Superior temporal gyrus (tissue), 1 donor: ENCODE data around the gene DZIP3.

Experiments
- DNase-seq: peaks from one replicate; pipeline ENCODE4 v3.0.0-alpha.2; 2016; ENCODE audit errors: extremely low spot score

Gene DZIP3

GRCh38 chr3:108589081-108589997 lies at the start of gene DZIP3, which contains the start of gene CIP2A:
DZIP3 (plus strand) TSS chr3:108589722; CDS start chr3:108605407, 15,685 bp downstream.
CIP2A (minus strand) TSS chr3:108589438; CDS start chr3:108589375, 63 bp downstream.
- peak; percentile 88 for DNase-seq

- DNase-seq = no peak
These were observed 43.3 kb upstream of the DZIP3 start for GRCh38 chr3:108546247-108546646.

GRCh38 chr3:108546692-108547091 lies 42.8 kb upstream of the DZIP3 start:
- DNase-seq = no peak

- no peak for DNase-seq
These were observed 41.2 kb upstream of the DZIP3 start for GRCh38 chr3:108548304-108548703.

- DNase-seq = no peak
These were observed 40.6 kb upstream of the DZIP3 start for GRCh38 chr3:108548886-108549285.

GRCh38 chr3:108552267-108553159 lies 37.0 kb upstream of the DZIP3 start:
- peak; percentile 92 for DNase-seq

GRCh38 chr3:108554229-108554628 lies 35.3 kb upstream of the DZIP3 start:
- DNase-seq = no peak

- no peak for DNase-seq
These were observed 34.5 kb upstream of the DZIP3 start for GRCh38 chr3:108554913-108555571.

- no peak for DNase-seq
These were observed 33.4 kb upstream of the DZIP3 start for GRCh38 chr3:108555966-108556581.

GRCh38 chr3:108562565-108562964 lies 27.0 kb upstream of the DZIP3 start:
- no peak for DNase-seq

GRCh38 chr3:108564564-108564963 lies 25.0 kb upstream of the DZIP3 start:
- DNase-seq = no peak

GRCh38 chr3:108565506-108565905 lies 24.0 kb upstream of the DZIP3 start:
- DNase-seq = no peak

- no peak for DNase-seq
These were observed 22.9 kb upstream of the DZIP3 start for GRCh38 chr3:108566599-108566998.

- no peak for DNase-seq
These were observed 20.2 kb upstream of the DZIP3 start for GRCh38 chr3:108569336-108569735.

GRCh38 chr3:108578064-108578463 lies 11.5 kb upstream of the DZIP3 start:
- no peak for DNase-seq

- DNase-seq = no peak
These were observed 921 bp upstream of the DZIP3 start for GRCh38 chr3:108588601-108589000.

GRCh38 chr3:108589998-108590323 lies 439 bp downstream of the DZIP3 start:
- DNase-seq = no peak

- peak; percentile 24 for DNase-seq
These were observed 938 bp downstream of the DZIP3 start for GRCh38 chr3:108590460-108590859.

GRCh38 chr3:108595321-108595720 lies 5.8 kb downstream of the DZIP3 start:
- DNase-seq = no peak

GRCh38 chr3:108598375-108598774 lies 8.9 kb downstream of the DZIP3 start:
- no peak for DNase-seq

- DNase-seq = no peak
These were observed 10.3 kb downstream of the DZIP3 start for GRCh38 chr3:108599677-108600409.
